Measurements from ENCODE around the gene POPDC2.

DNA sequence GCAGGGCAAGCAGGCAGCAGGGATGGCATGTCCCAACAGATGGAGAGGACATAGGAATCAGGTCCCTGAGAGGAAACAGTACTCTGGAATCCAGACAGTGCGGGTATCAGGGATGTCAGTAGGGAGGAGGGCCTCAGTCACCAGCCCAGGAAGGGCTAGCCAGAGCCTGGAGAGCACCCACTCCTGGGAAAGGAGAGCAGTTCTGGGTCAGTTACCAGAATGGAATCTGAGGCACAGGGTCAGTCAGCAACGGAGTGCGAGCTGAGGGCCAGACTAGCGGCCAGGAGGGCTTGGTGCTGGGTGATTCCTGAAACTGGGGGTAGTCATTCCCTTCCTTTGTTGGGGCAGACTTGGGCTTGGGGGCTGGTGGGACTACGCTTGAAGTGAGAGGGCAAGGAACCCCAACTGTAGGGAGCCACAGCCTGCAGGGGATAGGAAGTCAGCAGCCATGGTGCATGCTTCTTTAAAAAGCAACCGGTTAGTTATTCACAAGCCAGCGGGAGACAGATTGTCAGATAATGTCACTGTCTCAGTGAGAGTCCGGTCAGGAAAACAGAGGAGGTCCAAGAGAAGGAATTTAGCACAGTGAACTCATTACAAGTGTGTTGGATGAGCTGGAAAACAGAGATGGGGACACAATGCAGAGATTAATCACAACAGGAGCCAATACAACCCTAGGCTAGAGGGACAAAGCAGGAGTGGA is 34.8 kb downstream of the POPDC2 start:
- TF ChIP-seq, protein P1, sequence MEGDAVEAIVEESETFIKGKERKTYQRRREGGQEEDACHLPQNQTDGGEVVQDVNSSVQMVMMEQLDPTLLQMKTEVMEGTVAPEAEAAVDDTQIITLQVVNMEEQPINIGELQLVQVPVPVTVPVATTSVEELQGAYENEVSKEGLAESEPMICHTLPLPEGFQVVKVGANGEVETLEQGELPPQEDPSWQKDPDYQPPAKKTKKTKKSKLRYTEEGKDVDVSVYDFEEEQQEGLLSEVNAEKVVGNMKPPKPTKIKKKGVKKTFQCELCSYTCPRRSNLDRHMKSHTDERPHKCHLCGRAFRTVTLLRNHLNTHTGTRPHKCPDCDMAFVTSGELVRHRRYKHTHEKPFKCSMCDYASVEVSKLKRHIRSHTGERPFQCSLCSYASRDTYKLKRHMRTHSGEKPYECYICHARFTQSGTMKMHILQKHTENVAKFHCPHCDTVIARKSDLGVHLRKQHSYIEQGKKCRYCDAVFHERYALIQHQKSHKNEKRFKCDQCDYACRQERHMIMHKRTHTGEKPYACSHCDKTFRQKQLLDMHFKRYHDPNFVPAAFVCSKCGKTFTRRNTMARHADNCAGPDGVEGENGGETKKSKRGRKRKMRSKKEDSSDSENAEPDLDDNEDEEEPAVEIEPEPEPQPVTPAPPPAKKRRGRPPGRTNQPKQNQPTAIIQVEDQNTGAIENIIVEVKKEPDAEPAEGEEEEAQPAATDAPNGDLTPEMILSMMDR (IDR thresholded peaks at IDR 0.05): no peak
- no peak for TF ChIP-seq POLR2A (IDR thresholded peaks at IDR 0.05)
